Measurements from ENCODE around the gene CYP1A1. TPM values are rescaled to one million over a fixed set of nuclear protein-coding genes. Genes with fewer than 3 reads are reported as not detected.

Gene CYP1A1
- total RNA-seq, 1 donor from 2014 or later, result 0.41 TPM

GRCh38 chr15:74683758-74684157 is 41.6 kb downstream of the CYP1A1 start:
- Histone ChIP-seq H3K27me3 (ENCODE audit: low read depth) (no peaks in the 10 kb centered on the region), H3K27ac (replicated peaks) (no peak overlapping the region), H3K4me1 (no peaks in the 10 kb centered on the region), H3K4me3 (no peak overlapping the region), H3K9me3 (replicated peaks) (peaks cover 12% of the 10 kb centered on the region), H3K36me3 (peaks cover 30% of the 10 kb centered on the region)
- DNase-seq, result no peak
- TF ChIP-seq, protein P1, sequence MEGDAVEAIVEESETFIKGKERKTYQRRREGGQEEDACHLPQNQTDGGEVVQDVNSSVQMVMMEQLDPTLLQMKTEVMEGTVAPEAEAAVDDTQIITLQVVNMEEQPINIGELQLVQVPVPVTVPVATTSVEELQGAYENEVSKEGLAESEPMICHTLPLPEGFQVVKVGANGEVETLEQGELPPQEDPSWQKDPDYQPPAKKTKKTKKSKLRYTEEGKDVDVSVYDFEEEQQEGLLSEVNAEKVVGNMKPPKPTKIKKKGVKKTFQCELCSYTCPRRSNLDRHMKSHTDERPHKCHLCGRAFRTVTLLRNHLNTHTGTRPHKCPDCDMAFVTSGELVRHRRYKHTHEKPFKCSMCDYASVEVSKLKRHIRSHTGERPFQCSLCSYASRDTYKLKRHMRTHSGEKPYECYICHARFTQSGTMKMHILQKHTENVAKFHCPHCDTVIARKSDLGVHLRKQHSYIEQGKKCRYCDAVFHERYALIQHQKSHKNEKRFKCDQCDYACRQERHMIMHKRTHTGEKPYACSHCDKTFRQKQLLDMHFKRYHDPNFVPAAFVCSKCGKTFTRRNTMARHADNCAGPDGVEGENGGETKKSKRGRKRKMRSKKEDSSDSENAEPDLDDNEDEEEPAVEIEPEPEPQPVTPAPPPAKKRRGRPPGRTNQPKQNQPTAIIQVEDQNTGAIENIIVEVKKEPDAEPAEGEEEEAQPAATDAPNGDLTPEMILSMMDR (IDR thresholded peaks at IDR 0.05; ENCODE audit: borderline replicate concordance), result no peak
- intact Hi-C loops (cut with micrococcal nuclease), result no loop called here

DNA sequence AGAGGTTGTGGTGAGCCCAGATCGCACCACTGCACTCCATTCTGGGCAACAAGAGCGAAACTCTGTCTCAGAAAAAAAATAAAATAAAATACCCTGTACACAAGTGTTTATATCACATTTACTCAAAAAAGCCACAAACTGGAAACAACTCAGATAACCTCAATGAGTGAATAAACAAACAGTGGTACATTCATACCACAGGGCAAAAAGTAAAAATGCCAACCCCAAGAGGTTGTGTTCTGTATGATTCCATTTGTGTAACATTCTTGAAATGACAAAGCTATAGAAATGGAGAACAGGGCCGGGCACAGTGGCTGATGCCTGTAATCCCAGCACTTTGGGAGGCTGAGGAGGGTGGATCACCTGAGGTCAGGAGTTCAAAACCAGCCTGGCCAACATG is 42.4 kb downstream of the CYP1A1 start:
- Histone ChIP-seq H3K4me3 (no peak overlapping the region), H3K27me3 (ENCODE audit: low read depth) (no peaks in the 10 kb centered on the region), H3K4me1 (no peaks in the 10 kb centered on the region), H3K36me3 (peaks cover 30% of the 10 kb centered on the region), H3K27ac (replicated peaks) (no peak overlapping the region), H3K9me3 (replicated peaks) (peaks cover 12% of the 10 kb centered on the region)
- TF ChIP-seq, protein P1 (IDR thresholded peaks at IDR 0.05; ENCODE audit: borderline replicate concordance), result no peak
- intact Hi-C loops (cut with micrococcal nuclease), result no loop called here
- no peak for DNase-seq

DNA sequence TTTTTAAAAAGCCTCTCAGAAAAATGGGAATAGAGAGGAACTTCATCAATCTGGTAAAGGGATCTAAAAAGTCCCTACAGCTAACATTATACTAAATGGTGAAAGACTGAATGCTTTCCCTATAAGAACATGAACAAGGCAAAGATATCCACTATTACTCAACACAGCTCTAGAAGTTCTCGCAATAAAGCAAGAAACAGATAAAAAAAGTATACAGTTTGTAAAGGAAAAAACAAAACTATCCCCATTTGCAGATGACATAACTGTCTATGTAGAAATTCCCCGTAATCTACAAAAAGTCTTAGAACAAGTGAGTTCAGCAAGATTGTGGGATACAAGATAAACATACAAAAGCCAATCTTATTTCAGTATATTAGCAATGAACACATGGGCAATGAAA is 44.9 kb downstream of the CYP1A1 start:
- DNase-seq, result no peak

GRCh38 chr15:74676801-74677200 is 48.5 kb downstream of the CYP1A1 start:
- Histone ChIP-seq H3K27ac (replicated peaks) (no peak overlapping the region), H3K9me3 (replicated peaks) (no peaks in the 10 kb centered on the region), H3K36me3 (peaks cover 27% of the 10 kb centered on the region), H3K4me3 (no peak overlapping the region), H3K4me1 (no peaks in the 10 kb centered on the region), H3K27me3 (ENCODE audit: low read depth) (no peaks in the 10 kb centered on the region)
- DNase-seq, result no peak
- TF ChIP-seq, protein P1 (IDR thresholded peaks at IDR 0.05; ENCODE audit: borderline replicate concordance), result no peak
- intact Hi-C loops (cut with micrococcal nuclease), result no loop called here

More for the DNA sequence above, 44.9 kb downstream of the CYP1A1 start:
- no peaks in the 10 kb centered on the region for H3K4me1 ChIP-seq
- H3K4me3 ChIP-seq, result no peak overlapping the region
- no peaks in the 10 kb centered on the region for H3K27me3 ChIP-seq (ENCODE audit: low read depth)
- intact Hi-C loops (cut with micrococcal nuclease), result no loop called here
- H3K36me3 ChIP-seq, result peaks cover 15% of the 10 kb centered on the region
- peaks cover 12% of the 10 kb centered on the region for H3K9me3 ChIP-seq (replicated peaks)
- TF ChIP-seq, protein P1 (IDR thresholded peaks at IDR 0.05; ENCODE audit: borderline replicate concordance), result no peak
- H3K27ac ChIP-seq (replicated peaks), result no peak overlapping the region

- Histone ChIP-seq H3K27me3 (ENCODE audit: low read depth) (no peaks in the 10 kb centered on the region), H3K9me3 (replicated peaks) (no peaks in the 10 kb centered on the region), H3K36me3 (peaks cover 47% of the 10 kb centered on the region), H3K4me1 (no peaks in the 10 kb centered on the region), H3K4me3 (no peak overlapping the region), H3K27ac (replicated peaks) (no peak overlapping the region)
- no peak for DNase-seq
- TF ChIP-seq, protein P1 (IDR thresholded peaks at IDR 0.05; ENCODE audit: borderline replicate concordance), result no peak
- intact Hi-C loops (cut with micrococcal nuclease), result no loop called here
These were observed 51.2 kb downstream of the CYP1A1 start for GRCh38 chr15:74674161-74674560.

- H3K4me3 ChIP-seq, result no peak overlapping the region
- H3K27ac ChIP-seq (replicated peaks), result no peak overlapping the region
- intact Hi-C loops (cut with micrococcal nuclease), result no loop called here
- peaks cover 4% of the 10 kb centered on the region for H3K4me1 ChIP-seq
- no peak for DNase-seq
- peaks cover 59% of the 10 kb centered on the region for H3K36me3 ChIP-seq
- TF ChIP-seq, protein P1 (IDR thresholded peaks at IDR 0.05; ENCODE audit: borderline replicate concordance), result no peak
- no peaks in the 10 kb centered on the region for H3K9me3 ChIP-seq (replicated peaks)
- H3K27me3 ChIP-seq (ENCODE audit: low read depth), result no peaks in the 10 kb centered on the region
These were observed 55.7 kb downstream of the CYP1A1 start for GRCh38 chr15:74669627-74670026.

Measured in left ventricle myocardium inferior (tissue), 1 donor.